Gastroesophageal sphincter (tissue), 4 donors: Measurements from ENCODE around the gene GANAB. TPM values are rescaled to one million over a fixed set of nuclear protein-coding genes. Genes with fewer than 3 reads are reported as not detected.

Source experiments
- ATAC-seq: fragments of 150-250 bp; one replicate; pipeline ENCODE4 v1.9.1; 2016; ENCODE audit warnings: mild to moderate bottlenecking, moderate library complexity
- H3K27ac ChIP-seq, 4 donors: fragments of 200-600 bp; sonication (generic) in 3 of 4; 1 replicate in 3 of 4; 2 replicates in 1 of 4; pipeline ENCODE4 v1.5.1; 2016 to 2019
- H3K27me3 ChIP-seq: fragments of 200-600 bp; sonication (generic); one replicate; pipeline ENCODE4 v1.5.1; 2019
- H3K36me3 ChIP-seq, 2 donors: fragments of 200-600 bp; sonication (generic); one replicate each; pipeline ENCODE4 v1.5.1; 2019; ENCODE audit warnings: control low read depth in 1 of 2
- H3K4me1 ChIP-seq, 3 donors: fragments of 200-600 bp; sonication (generic); 1 replicate in 2 of 3; 2 replicates in 1 of 3; pipeline ENCODE4 v1.5.1; 2016 to 2019; ENCODE audit warnings: control low read depth in 2 of 3
- H3K4me3 ChIP-seq, 2 donors: fragments of 200-600 bp; sonication (generic); one replicate each; pipeline ENCODE4 v1.5.1; 2019; ENCODE audit warnings: mild to moderate bottlenecking in 1 of 2, moderate library complexity in 1 of 2
- H3K9me3 ChIP-seq, 3 donors: fragments of 200-600 bp; sonication (generic); one replicate each; pipeline ENCODE4 v1.5.1; 2017 to 2019; ENCODE audit warnings: control low read depth in 2 of 3
- EP300 ChIP-seq: sonication (generic); formaldehyde crosslinking; IDR thresholded peaks from one replicate; pipeline ENCODE4 v1.6.1; 2017; ENCODE audit warnings: antibody characterized with exemption, mild to moderate bottlenecking
- POLR2A ChIP-seq, 2 donors: fragments of 450-650 bp; IDR thresholded peaks; one replicate each; pipeline ENCODE4 v1.6.1; 2017; ENCODE audit warnings: antibody characterized with exemption in 2 of 2, mild to moderate bottlenecking in 2 of 2, moderate library complexity in 1 of 2
- POLR2AphosphoS5 ChIP-seq: sonication (generic); formaldehyde crosslinking; IDR thresholded peaks from one replicate; pipeline ENCODE4 v1.6.1; 2017; ENCODE audit warnings: antibody characterized with exemption
- WGBS, 2 donors: methylation state at CpG; one replicate each; pipeline ENCODE4 v1.1.5; 2018; ENCODE audit warnings: low coverage in 1 of 2; 5-methylcytosine and 5-hydroxymethylcytosine counted together
- total RNA-seq, 4 donors: library from RNA; depleted of rRNA; stranded (reverse); fragments of >200 nt; gene quantifications; one replicate each; pipeline ENCODE4 v1.1.0, GENCODE V29; 2016
- TF ChIP-seq, protein P1 (sequence below), 4 experiments: fragments of 200-600 bp in 2 of 4; fragments of 450-650 bp in 2 of 4; sonication (generic) in 1 of 4; IDR thresholded peaks; one replicate each; pipeline ENCODE4 v1.5.1; 2017 to 2019; ENCODE audit warnings: antibody characterized with exemption in 4 of 4, mild to moderate bottlenecking in 2 of 4, moderate library complexity in 2 of 4

The GANAB gene
- total RNA-seq, 4 donors from 2014 or later = 87.8 to 151 (median 134) TPM

GRCh38 chr11:62645671-62645945 is 805 bp downstream of the GANAB start:
- H3K4me3 ChIP-seq = peak overlapping the region; percentile 76 to 96
- H3K4me1 ChIP-seq = peaks cover 2 to 38% (median 14%) of the 10 kb centered on the region in 3 donors
- WGBS, 2 donors = 14 to 26% methylated on average over 6 to 11 of the region's 11 CpGs
- H3K9me3 ChIP-seq = no peaks in the 10 kb centered on the region
- no peaks in the 10 kb centered on the region for H3K27me3 ChIP-seq
- H3K27ac ChIP-seq = peak overlapping the region in 3 of 4 donors; percentile 94 to 97 (median 94)
- ATAC-seq = no peak
- TF ChIP-seq EP300 (no peak), POLR2A (IDR thresholded peaks at IDR 0.05) (no peak), POLR2AphosphoS5 (no peak)
- TF ChIP-seq, protein P1, sequence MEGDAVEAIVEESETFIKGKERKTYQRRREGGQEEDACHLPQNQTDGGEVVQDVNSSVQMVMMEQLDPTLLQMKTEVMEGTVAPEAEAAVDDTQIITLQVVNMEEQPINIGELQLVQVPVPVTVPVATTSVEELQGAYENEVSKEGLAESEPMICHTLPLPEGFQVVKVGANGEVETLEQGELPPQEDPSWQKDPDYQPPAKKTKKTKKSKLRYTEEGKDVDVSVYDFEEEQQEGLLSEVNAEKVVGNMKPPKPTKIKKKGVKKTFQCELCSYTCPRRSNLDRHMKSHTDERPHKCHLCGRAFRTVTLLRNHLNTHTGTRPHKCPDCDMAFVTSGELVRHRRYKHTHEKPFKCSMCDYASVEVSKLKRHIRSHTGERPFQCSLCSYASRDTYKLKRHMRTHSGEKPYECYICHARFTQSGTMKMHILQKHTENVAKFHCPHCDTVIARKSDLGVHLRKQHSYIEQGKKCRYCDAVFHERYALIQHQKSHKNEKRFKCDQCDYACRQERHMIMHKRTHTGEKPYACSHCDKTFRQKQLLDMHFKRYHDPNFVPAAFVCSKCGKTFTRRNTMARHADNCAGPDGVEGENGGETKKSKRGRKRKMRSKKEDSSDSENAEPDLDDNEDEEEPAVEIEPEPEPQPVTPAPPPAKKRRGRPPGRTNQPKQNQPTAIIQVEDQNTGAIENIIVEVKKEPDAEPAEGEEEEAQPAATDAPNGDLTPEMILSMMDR (IDR thresholded peaks at IDR 0.05) = no peak
- H3K36me3 ChIP-seq = peaks cover 0 to 55% of the 10 kb centered on the region in 2 donors

- Histone ChIP-seq H3K27ac (peak overlapping the region in 1 of 4 donors; percentile 35), H3K4me1 (peaks cover 2 to 38% (median 14%) of the 10 kb centered on the region in 3 donors), H3K4me3 (no peak overlapping the region), H3K9me3 (no peaks in the 10 kb centered on the region), H3K27me3 (no peaks in the 10 kb centered on the region), H3K36me3 (peaks cover 0 to 54% of the 10 kb centered on the region in 2 donors)
- TF ChIP-seq EP300 = no peak
- no peak for TF ChIP-seq POLR2A (IDR thresholded peaks at IDR 0.05)
- no peak for TF ChIP-seq POLR2AphosphoS5
- TF ChIP-seq, protein P1 (IDR thresholded peaks at IDR 0.05) = no peak
- WGBS, 2 donors = 61 to 85% methylated on average over 5 to 8 of the region's 8 CpGs
- no peak for ATAC-seq
Observed at GRCh38 chr11:62644220-62644619, 2.2 kb downstream of the GANAB start.

DNA sequence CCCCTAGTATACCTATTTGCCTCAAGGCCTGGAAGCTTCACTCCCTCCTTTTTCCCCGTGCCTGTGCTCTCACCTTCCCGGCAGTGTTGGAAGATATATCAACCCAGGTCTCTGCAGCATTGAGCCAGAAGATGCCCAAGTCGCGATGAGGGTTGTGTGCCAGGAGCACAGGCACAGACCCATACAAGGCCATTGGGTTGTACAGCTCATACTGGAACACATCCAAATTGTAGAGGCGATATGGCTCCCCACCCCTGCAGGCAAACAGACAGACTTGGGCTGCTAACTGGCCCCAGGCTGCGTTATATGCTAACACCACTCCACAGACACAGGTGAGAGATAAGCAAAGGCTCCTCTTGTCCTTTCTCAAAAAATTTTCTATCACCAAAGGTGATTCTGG is 13.9 kb downstream of the GANAB start:
- TF ChIP-seq POLR2A (IDR thresholded peaks at IDR 0.05) = no peak
- no peak for TF ChIP-seq EP300
- TF ChIP-seq POLR2AphosphoS5 = no peak
- TF ChIP-seq, protein P1 (IDR thresholded peaks at IDR 0.05) = no peak
- no peaks in the 10 kb centered on the region for H3K27me3 ChIP-seq
- H3K4me3 ChIP-seq = no peak overlapping the region
- no peak overlapping the region for H3K27ac ChIP-seq
- 35 to 86% methylated on average over 1 to 4 of the region's 6 CpGs for WGBS, 2 donors
- no peak for ATAC-seq
- H3K4me1 ChIP-seq = no peaks in the 10 kb centered on the region
- H3K9me3 ChIP-seq = no peaks in the 10 kb centered on the region
- H3K36me3 ChIP-seq = peaks cover 3 to 98% of the 10 kb centered on the region in 2 donors

- Histone ChIP-seq H3K4me1 (no peaks in the 10 kb centered on the region), H3K27ac (no peak overlapping the region), H3K36me3 (peaks cover 3 to 82% of the 10 kb centered on the region in 2 donors), H3K9me3 (no peaks in the 10 kb centered on the region), H3K4me3 (no peak overlapping the region), H3K27me3 (no peaks in the 10 kb centered on the region)
- no peak for ATAC-seq
- 53 to 89% methylated on average over 2 of the region's 3 CpGs for WGBS, 2 donors
- TF ChIP-seq, protein P1 (IDR thresholded peaks at IDR 0.05) = no peak
- TF ChIP-seq POLR2AphosphoS5 (no peak), EP300 (no peak), POLR2A (IDR thresholded peaks at IDR 0.05) (no peak)
Observed at GRCh38 chr11:62627713-62628112, 18.7 kb downstream of the GANAB start.

- TF ChIP-seq EP300 (no peak), POLR2A (IDR thresholded peaks at IDR 0.05) (no peak), POLR2AphosphoS5 (no peak)
- TF ChIP-seq, protein P1 (IDR thresholded peaks at IDR 0.05) = no peak
- Histone ChIP-seq H3K27ac (peak overlapping the region; percentile 69 to 88 (median 86)), H3K36me3 (peaks cover 0 to 48% of the 10 kb centered on the region in 2 donors), H3K4me1 (peaks cover 0 to 29% (median 11%) of the 10 kb centered on the region in 3 donors), H3K9me3 (no peaks in the 10 kb centered on the region), H3K27me3 (no peaks in the 10 kb centered on the region), H3K4me3 (peak overlapping the region; percentile 63 to 73)
- no peak for ATAC-seq
- WGBS, 2 donors = 61 to 88% methylated on average over 3 to 4 of the region's 7 CpGs
Observed at GRCh38 chr11:62622476-62623089, 23.8 kb downstream of the GANAB start.
